Activated B cell treated with CpG ODN at 0.5 μM for 24 hours (primary cell): Measurements from ENCODE around the gene ZWILCH. TPM values are rescaled to one million over a fixed set of nuclear protein-coding genes. Genes with fewer than 3 reads are reported as not detected.

ENCODE experiments used
- ATAC-seq: fragments of 200-7000 bp; cut with Tn5 transposase; one replicate; pipeline ENCODE4 v1.10.0; 2021; ENCODE audit warnings: low read depth, mild to moderate bottlenecking, moderate library complexity
- CTCF ChIA-PET: fragments of 350-600 bp; sonication (Branson Sonifier 250); formaldehyde crosslinking; loops from one replicate; lab custom pipeline; 2021; ENCODE audit warnings: antibody characterized with exemption; lab: Charles Lee
- POLR2A ChIA-PET: fragments of 350-600 bp; sonication (Branson Sonifier 250); formaldehyde crosslinking; loops from one replicate; lab custom pipeline; 2021; ENCODE audit warnings: antibody characterized with exemption; lab: Charles Lee
- DNase-seq: peaks from one replicate; pipeline ENCODE4 v3.0.0; 2022
- H3K27ac Mint-ChIP-seq: one replicate; pipeline ENCODE4 v1.8.0; 2020; ENCODE audit warnings: mixed read lengths
- H3K27me3 Mint-ChIP-seq: one replicate; pipeline ENCODE4 v1.8.0; 2021; ENCODE audit warnings: mixed read lengths
- H3K36me3 Mint-ChIP-seq: one replicate; pipeline ENCODE4 v1.8.0; 2021; ENCODE audit warnings: low read depth, mixed read lengths
- H3K4me1 Mint-ChIP-seq: one replicate; pipeline ENCODE4 v1.8.0; 2021; ENCODE audit warnings: mixed read lengths
- H3K4me3 Mint-ChIP-seq: one replicate; pipeline ENCODE4 v1.8.0; 2020; ENCODE audit warnings: mild to moderate bottlenecking, mixed read lengths
- H3K9me3 Mint-ChIP-seq: one replicate; pipeline ENCODE4 v1.8.0; 2020; ENCODE audit warnings: mixed read lengths
- intact Hi-C: fragments of 100-400 bp; cut with micrococcal nuclease; formaldehyde crosslinking; loops from one replicate; pipeline ENCODE4 v1.15.1; 2024
- total RNA-seq: library from RNA; stranded (reverse); gene quantifications from 2 replicates; pipeline ENCODE4 v1.2.3, GENCODE V29; 2022
- TF ChIP-seq, protein P1 (sequence below): fragments of 200-600 bp; IDR thresholded peaks from one replicate; pipeline ENCODE4 v1.8.0; 2022; ENCODE audit warnings: antibody characterized with exemption, mild to moderate bottlenecking

The ZWILCH gene
- total RNA-seq, 1 donor from 2014 or later = 13.7 TPM

DNA sequence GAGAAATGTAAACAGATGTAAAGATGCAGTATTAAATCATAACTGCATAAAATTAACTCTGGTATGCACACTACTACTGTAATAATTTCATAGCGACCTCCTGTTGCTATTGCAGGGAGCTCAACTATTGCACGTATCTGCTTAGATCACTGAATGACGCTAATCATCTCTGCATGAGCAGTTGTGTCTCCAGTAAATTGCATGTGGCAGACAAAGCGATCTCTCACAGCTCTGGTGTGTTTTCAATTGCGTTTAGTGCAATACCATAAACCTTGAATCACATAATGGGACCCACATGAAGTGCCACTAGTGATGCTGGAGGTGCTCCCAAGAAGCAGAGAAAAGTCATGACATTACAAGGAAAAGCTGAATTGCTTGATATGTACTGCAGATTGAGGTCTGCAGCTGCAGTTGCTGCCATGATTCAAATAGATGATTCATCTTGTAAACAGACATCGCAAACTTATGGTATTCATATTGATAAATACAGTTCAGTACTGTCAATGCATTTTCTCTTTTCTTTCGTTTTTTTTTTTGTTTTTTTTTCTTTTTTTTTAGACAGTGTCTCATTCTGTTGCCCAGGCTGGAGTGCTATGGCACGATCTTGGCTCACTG lies 90.9 kb downstream of the ZWILCH start:
- Mint-ChIP-seq H3K27me3 (peaks cover 3% of the 10 kb centered on the region), H3K27ac (no peak overlapping the region), H3K4me1 (no peaks in the 10 kb centered on the region), H3K4me3 (no peak overlapping the region), H3K9me3 (no peaks in the 10 kb centered on the region), H3K36me3 (no peaks in the 10 kb centered on the region)
- ChIA-PET POLR2A (no interaction called here), CTCF (no interaction called here)
- TF ChIP-seq, protein P1, sequence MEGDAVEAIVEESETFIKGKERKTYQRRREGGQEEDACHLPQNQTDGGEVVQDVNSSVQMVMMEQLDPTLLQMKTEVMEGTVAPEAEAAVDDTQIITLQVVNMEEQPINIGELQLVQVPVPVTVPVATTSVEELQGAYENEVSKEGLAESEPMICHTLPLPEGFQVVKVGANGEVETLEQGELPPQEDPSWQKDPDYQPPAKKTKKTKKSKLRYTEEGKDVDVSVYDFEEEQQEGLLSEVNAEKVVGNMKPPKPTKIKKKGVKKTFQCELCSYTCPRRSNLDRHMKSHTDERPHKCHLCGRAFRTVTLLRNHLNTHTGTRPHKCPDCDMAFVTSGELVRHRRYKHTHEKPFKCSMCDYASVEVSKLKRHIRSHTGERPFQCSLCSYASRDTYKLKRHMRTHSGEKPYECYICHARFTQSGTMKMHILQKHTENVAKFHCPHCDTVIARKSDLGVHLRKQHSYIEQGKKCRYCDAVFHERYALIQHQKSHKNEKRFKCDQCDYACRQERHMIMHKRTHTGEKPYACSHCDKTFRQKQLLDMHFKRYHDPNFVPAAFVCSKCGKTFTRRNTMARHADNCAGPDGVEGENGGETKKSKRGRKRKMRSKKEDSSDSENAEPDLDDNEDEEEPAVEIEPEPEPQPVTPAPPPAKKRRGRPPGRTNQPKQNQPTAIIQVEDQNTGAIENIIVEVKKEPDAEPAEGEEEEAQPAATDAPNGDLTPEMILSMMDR = no peak
- intact Hi-C loops = no loop called here
- DNase-seq (no peak), ATAC-seq (no peak)

DNA sequence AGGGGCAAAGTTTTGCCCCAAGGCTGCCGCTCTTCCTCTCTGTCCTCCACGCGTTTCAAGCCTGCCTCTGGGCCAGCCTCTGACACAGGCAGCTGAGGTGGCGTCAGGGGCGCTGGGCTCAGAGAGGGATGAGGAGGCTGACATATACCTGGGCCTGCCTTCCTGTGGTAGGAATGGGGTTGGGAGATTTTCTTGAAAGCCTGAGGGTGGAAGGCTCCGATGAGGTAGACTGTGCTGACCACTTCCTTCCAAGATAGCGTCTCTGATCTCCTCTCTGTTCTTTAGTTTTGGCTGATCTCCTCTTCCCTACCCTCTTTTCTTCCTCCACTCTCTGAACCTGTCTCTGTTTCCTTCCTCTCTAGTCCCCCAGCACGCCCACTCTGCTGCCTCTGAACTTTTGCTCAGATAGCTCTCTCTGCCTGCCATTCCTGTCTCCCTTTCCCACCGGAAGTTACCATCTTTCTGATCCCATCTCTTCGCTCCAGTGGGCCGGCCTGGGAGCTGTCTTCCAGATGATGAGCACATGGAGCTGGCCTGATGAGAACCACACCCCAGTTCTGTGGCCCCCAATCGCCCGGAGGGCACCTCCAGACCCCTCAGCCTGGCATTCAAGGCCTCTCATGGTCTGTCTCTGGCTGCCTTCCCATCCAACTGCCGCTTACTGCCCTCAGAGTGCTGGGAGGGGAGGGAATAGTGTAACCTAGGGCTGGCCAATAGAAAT lies 93.1 kb downstream of the ZWILCH start:
- no peak overlapping the region for H3K4me3 Mint-ChIP-seq
- intact Hi-C loops = no loop called here
- TF ChIP-seq, protein P1 = no peak
- no peak overlapping the region for H3K27ac Mint-ChIP-seq
- no peaks in the 10 kb centered on the region for H3K36me3 Mint-ChIP-seq
- CTCF ChIA-PET = no interaction called here
- no peak for ATAC-seq
- H3K4me1 Mint-ChIP-seq = no peaks in the 10 kb centered on the region
- H3K9me3 Mint-ChIP-seq = no peaks in the 10 kb centered on the region
- peaks cover 6% of the 10 kb centered on the region for H3K27me3 Mint-ChIP-seq
- no peak for DNase-seq
- POLR2A ChIA-PET = no interaction called here

Other genes with a start within 250 kb of the ZWILCH start
- gene DIS3L, start 211.8 kb upstream of the ZWILCH start, total RNA-seq = 23.8 and 27.2 TPM in 2 replicates
- gene TIPIN, start 148.6 kb upstream of the ZWILCH start, total RNA-seq = 10.8 and 11.5 TPM in 2 replicates
- 37.9 and 42.0 TPM in 2 replicates for gene MAP2K1, start 118.4 kb upstream of the ZWILCH start, total RNA-seq
- gene SNAPC5, start 7.6 kb upstream of the ZWILCH start, total RNA-seq = 28.5 and 30.6 TPM in 2 replicates
- gene RPL4, start 471 bp upstream of the ZWILCH start, total RNA-seq = 3,690 and 4,303 TPM in 2 replicates
- not detected in 2 replicates for gene LCTL, start 60.7 kb downstream of the ZWILCH start, total RNA-seq
- 0.04 and 0.05 TPM in 2 replicates for gene SMAD6, start 196.9 kb downstream of the ZWILCH start, total RNA-seq